ENCODE results near the gene HCFC1R1.

Gene HCFC1R1

GRCh38 chr16:3036726-3037315, 13.1 kb upstream of the HCFC1R1 start, which contains the start of gene BICDL2:
Gene BICDL2, minus strand, starts transcription at chr16:3036944. Its CDS starts 1,448 bp downstream, at chr16:3035496.
- Histone ChIP-seq H3K27me3 (ENCODE audit: insufficient read depth, low read depth, severe bottlenecking) (peaks cover 77% of the 10 kb centered on the region), H3K9me3 (ENCODE audit: severe bottlenecking) (peaks cover 5% of the 10 kb centered on the region), H3K36me3 (no peaks in the 10 kb centered on the region), H3K27ac (no peak within 1 kb of the TSS), H3K4me3 (ENCODE audit: low read depth, low read length) (no peak within 1 kb of the TSS)
- no peak for DNase-seq
- no peak for TF ChIP-seq CTCF (IDR thresholded peaks at IDR 0.05; ENCODE audit: low read depth, low read length)

- Histone ChIP-seq H3K27me3 (ENCODE audit: insufficient read depth, low read depth, severe bottlenecking) (peaks cover 81% of the 10 kb centered on the region), H3K27ac (no peak overlapping the region), H3K4me3 (ENCODE audit: low read depth, low read length) (no peak overlapping the region), H3K36me3 (no peaks in the 10 kb centered on the region), H3K9me3 (ENCODE audit: severe bottlenecking) (peaks cover 5% of the 10 kb centered on the region)
- no peak for DNase-seq
- TF ChIP-seq CTCF (IDR thresholded peaks at IDR 0.05; ENCODE audit: low read depth, low read length): no peak
These were observed 12.4 kb upstream of the HCFC1R1 start for GRCh38 chr16:3035972-3036725.

- peaks cover 88% of the 10 kb centered on the region for H3K27me3 ChIP-seq (ENCODE audit: insufficient read depth, low read depth, severe bottlenecking)
- no peak overlapping the region for H3K4me3 ChIP-seq (ENCODE audit: low read depth, low read length)
- H3K9me3 ChIP-seq (ENCODE audit: severe bottlenecking): peaks cover 5% of the 10 kb centered on the region
- TF ChIP-seq CTCF (IDR thresholded peaks at IDR 0.05; ENCODE audit: low read depth, low read length): no peak
- H3K27ac ChIP-seq: no peak overlapping the region
- no peaks in the 10 kb centered on the region for H3K36me3 ChIP-seq
- DNase-seq: no peak
These were observed 11.7 kb upstream of the HCFC1R1 start for GRCh38 chr16:3035289-3035971.

- H3K9me3 ChIP-seq (ENCODE audit: severe bottlenecking): peaks cover 2% of the 10 kb centered on the region
- TF ChIP-seq CTCF (IDR thresholded peaks at IDR 0.05; ENCODE audit: low read depth, low read length): no peak
- peaks cover 84% of the 10 kb centered on the region for H3K27me3 ChIP-seq (ENCODE audit: insufficient read depth, low read depth, severe bottlenecking)
- H3K4me3 ChIP-seq (ENCODE audit: low read depth, low read length): no peak overlapping the region
- no peak for DNase-seq
- no peak overlapping the region for H3K27ac ChIP-seq
- peaks cover 2% of the 10 kb centered on the region; the same call in 1 of the 2 replicates for H3K36me3 ChIP-seq
These were observed 8.9 kb upstream of the HCFC1R1 start for GRCh38 chr16:3032624-3033023.

GRCh38 chr16:3030222-3031212, 6.8 kb upstream of the HCFC1R1 start:
- no peak for TF ChIP-seq CTCF (IDR thresholded peaks at IDR 0.05; ENCODE audit: low read depth, low read length)
- no peak overlapping the region for H3K27ac ChIP-seq
- H3K36me3 ChIP-seq: peaks cover 23% of the 10 kb centered on the region
- peaks cover 2% of the 10 kb centered on the region for H3K9me3 ChIP-seq (ENCODE audit: severe bottlenecking)
- no peak for DNase-seq
- H3K4me3 ChIP-seq (ENCODE audit: low read depth, low read length): no peak overlapping the region
- H3K27me3 ChIP-seq (ENCODE audit: insufficient read depth, low read depth, severe bottlenecking): peaks cover 65% of the 10 kb centered on the region
